Femur (tissue), 1 donor: Measurements from ENCODE around the gene COX20.

Experiments
- DNase-seq: peaks from one replicate; pipeline ENCODE4 v3.0.0-alpha.2; 2017

COX20 gene

GRCh38 chr1:244881552-244882280, 46.3 kb downstream of the COX20 start:
- no peak for DNase-seq

DNA sequence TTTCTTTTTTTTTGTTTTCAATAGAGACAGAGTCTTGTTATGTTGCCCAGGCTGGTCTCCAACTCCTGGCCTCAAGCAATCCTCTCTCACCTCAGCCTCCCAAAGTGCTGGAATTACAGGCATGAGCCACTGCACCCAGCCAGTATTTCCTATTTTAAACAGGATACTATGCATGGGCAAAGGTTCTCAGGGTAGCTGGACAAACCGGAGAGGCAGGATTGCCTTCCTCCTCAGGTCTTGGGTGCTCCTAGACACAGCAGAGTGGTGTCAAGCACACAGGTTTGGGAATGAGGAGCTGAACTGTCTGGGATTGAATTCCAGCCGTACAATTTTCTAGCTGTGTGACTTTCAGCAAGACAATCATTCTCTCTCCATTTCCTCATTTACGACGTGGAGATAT, 51.8 kb downstream of the COX20 start:
- DNase-seq: no peak

DNA sequence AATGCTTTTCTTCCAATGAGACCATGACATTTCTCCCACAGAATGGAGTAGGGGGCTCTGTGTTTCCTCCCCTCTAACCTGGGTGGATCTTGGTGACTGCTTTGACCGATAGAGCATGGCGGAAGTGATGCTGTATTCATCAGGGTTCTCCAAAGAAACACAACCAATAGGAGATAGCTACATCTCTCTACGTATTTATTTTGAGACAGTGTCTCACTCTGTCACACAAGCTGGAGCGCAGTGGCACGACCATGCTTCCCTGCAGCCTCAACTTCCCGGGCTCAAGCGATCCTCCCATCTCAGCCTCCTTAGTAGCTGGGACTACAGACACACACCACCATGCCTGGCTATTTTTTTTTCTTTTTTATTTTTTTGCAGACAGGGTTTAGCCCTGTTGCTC, 58.4 kb downstream of the COX20 start:
- DNase-seq: no peak
